WERI-Rb-1 (cell line): Measurements from ENCODE around the gene DDX11.
"Not testable (repeated sequence)": the region's sequence is repeated elsewhere in the genome, so short reads cannot be mapped to it uniquely, and the experiment has no call there.

Source experiments
- DNase-seq: peaks from one replicate; pipeline ENCODE4 v3.0.0-alpha.2; 2020
- H3K27ac ChIP-seq: fragments of 250-450 bp; sonication (Bioruptor Pico); 2 replicates; pipeline ENCODE4 v1.5.1; 2020; ENCODE audit warnings: mild to moderate bottlenecking, moderate library complexity
- H3K27me3 ChIP-seq: fragments of 250-450 bp; sonication (Bioruptor Pico); 2 replicates; pipeline ENCODE4 v1.5.1; 2021; ENCODE audit warnings: mild to moderate bottlenecking, low read depth, moderate library complexity; ENCODE audit not compliant: insufficient read depth, severe bottlenecking
- H3K36me3 ChIP-seq: fragments of 250-450 bp; sonication (Bioruptor Pico); 2 replicates; pipeline ENCODE4 v1.5.1; 2020; ENCODE audit warnings: mild to moderate bottlenecking, moderate library complexity
- H3K4me3 ChIP-seq: 2 replicates; pipeline ENCODE4 v1.5.1; 2011; ENCODE audit warnings: low read depth, mild to moderate bottlenecking, control low read depth, low read length
- H3K9me3 ChIP-seq: fragments of 250-450 bp; sonication (Bioruptor Pico); 2 replicates; pipeline ENCODE4 v1.5.1; 2021; ENCODE audit warnings: mild to moderate bottlenecking, moderate library complexity; ENCODE audit not compliant: severe bottlenecking
- TF ChIP-seq, protein P1 (sequence below): IDR thresholded peaks from 2 replicates; pipeline ENCODE4 v1.5.1; 2011; ENCODE audit warnings: low read depth, mild to moderate bottlenecking, control low read depth, inconsistent platforms, low read length

The DDX11 gene

DNA sequence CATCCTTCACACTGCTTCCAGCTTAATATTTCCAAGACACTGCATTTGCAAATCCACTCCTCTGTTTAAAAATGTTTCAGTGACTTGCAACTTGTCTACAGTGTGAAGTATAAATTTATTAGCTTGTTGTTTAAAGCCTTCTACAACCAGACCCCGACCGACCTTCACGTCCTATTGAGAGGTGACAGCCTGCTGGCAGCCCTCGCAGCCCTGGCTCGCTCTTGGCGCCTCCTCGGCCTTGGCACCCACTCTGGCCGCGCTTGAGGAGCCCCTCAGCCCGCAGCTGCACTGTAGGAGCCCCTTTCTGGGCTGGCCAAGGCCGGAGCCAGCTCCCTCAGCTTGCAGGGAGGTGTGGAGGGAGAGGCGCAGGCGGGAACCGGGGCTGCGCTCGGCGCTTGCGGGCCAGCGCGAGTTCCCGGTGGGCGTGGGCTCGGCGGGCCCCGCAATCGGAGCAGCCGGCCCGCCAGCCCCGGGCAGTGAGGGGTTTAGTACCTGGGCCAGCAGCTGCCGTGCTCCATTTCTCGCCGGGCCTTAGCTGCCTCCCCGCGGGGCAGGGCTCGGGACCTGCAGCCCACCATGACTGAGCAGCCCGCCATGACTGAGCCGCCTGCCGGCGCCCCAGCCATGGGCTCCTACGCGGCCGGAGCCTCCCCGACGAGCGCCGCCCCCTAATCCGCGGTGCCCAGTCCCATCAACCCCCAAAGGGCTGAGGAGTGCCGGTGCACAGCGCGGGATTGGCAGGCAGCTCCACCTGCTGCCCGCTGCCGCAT, 2.5 kb upstream of the DDX11 start:
- H3K9me3 ChIP-seq, H3K27me3 ChIP-seq, DNase-seq, H3K36me3 ChIP-seq, H3K4me3 ChIP-seq, H3K27ac ChIP-seq: not testable (repeated sequence)

DNA sequence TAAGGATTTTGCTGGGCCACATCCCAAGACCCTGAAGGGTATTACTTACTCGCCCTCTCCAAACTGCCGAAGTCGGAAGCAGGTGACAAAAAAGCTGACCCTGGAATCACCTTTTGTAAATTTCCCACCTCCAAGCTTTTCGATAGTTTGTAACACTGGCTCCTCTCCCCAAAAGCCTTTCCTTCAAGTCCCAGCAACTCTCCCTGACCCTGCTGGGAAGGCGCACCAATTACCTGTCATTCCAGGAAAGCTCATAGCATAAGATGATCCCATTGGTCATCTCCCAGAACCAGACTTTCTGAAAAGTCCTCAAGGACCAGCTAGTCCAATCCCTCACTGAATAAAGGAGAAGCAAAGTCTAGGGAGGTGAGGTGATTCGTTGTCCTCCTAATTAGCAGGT, 698 bp upstream of the DDX11 start:
- H3K9me3 ChIP-seq, DNase-seq, H3K27me3 ChIP-seq, H3K27ac ChIP-seq, H3K36me3 ChIP-seq: not testable (repeated sequence)
- H3K4me3 ChIP-seq, result peak overlapping the region; percentile 84

DNA sequence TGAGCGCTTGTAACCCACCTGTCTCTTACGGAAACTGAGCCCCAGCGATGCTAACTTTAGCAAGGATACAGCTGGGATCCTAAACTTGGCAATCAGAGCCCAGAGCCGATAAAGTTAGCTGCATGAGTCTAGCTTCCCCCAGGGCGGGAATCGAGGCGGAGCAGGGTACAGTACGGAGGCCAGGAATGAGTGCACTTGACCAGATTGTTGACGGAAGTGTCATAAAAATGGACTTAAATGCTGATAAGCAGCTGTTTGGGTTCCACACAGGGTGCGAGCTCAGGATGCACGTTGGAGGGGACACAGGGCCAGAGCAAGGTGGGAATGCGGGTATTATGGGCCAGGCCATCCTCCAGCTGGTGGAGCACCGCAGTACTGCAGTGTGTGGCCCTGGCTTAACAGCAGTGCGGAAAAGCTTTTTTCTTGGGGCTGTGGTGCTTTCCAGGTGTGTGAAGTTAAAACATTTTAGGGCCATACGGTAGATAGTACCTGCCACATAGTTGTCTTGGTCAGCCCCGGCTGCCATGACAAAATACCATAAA, 744 bp downstream of the DDX11 start:
- Histone ChIP-seq H3K4me3 (peak overlapping the region; percentile 84), H3K27ac (peak overlapping the region; percentile 93)
- TF ChIP-seq, protein P1, sequence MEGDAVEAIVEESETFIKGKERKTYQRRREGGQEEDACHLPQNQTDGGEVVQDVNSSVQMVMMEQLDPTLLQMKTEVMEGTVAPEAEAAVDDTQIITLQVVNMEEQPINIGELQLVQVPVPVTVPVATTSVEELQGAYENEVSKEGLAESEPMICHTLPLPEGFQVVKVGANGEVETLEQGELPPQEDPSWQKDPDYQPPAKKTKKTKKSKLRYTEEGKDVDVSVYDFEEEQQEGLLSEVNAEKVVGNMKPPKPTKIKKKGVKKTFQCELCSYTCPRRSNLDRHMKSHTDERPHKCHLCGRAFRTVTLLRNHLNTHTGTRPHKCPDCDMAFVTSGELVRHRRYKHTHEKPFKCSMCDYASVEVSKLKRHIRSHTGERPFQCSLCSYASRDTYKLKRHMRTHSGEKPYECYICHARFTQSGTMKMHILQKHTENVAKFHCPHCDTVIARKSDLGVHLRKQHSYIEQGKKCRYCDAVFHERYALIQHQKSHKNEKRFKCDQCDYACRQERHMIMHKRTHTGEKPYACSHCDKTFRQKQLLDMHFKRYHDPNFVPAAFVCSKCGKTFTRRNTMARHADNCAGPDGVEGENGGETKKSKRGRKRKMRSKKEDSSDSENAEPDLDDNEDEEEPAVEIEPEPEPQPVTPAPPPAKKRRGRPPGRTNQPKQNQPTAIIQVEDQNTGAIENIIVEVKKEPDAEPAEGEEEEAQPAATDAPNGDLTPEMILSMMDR, result peak; percentile 37
- H3K9me3 ChIP-seq, H3K36me3 ChIP-seq, H3K27me3 ChIP-seq: not testable (repeated sequence)
- peak; percentile 45 for DNase-seq

DNA sequence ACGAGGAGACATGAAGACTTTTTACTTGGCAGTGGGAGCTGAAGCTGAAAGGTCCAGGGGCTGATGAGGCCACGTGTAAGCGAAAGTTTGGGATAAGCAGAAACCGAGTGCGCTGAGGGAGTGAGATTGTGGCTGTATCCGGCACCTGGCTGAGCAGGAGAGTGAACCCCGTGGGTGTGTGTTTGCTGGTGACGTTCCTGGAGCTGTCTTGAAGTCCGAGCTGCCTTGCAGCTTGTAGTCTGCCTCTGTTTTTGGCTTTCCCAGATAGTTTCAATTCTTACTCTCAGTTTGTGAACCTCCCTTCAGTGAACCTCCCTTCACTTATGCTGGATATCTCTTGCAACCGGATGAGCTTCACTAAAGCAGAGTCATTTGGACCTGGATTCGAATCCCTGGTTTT, 2.5 kb downstream of the DDX11 start:
- not testable (repeated sequence) for H3K4me3 ChIP-seq, DNase-seq, H3K36me3 ChIP-seq, H3K9me3 ChIP-seq, H3K27me3 ChIP-seq, H3K27ac ChIP-seq

DNA sequence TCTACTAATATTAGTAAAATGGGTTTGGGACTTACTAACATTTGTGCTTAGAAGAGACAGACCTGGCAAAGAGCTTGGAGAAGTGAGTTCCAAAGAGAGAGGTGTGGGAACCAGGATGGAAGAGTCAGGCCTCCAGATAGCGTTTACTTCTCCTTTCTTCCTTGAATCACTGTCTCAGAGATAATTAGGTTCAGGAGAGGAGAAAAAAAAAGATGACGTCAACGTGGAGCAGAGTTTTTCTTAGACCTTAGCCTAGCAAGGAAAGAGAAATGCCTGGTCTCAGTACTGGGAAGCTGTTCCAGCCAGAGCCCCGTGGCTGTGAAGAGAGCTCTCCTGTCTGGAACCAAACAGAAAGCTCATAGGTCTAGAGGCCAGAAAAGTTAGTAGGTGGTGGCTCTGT, 3.4 kb downstream of the DDX11 start:
- not testable (repeated sequence) for H3K9me3 ChIP-seq, H3K4me3 ChIP-seq, H3K27me3 ChIP-seq, H3K36me3 ChIP-seq, H3K27ac ChIP-seq, DNase-seq

DNA sequence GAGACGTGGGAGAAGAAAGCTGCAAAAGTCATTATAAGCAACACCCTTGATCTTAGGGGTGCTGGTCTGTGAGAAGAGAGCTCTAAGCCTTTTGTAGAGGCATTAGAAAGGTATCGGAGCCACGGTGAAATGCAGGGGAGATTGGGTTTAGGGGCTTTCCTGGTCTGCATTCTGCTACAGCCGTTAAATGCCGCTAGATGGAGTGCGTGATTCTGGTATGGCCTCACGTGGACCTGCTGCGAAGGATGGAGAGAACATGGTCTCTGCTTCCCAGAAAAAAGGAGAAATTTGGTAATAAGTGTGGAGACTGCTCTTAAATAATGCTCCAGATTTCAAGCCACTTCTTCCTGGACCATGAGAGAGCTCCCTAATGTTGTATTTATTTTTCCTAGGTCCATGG, 4.3 kb downstream of the DDX11 start:
- H3K27me3 ChIP-seq, DNase-seq, H3K36me3 ChIP-seq, H3K27ac ChIP-seq, H3K9me3 ChIP-seq, H3K4me3 ChIP-seq: not testable (repeated sequence)

DNA sequence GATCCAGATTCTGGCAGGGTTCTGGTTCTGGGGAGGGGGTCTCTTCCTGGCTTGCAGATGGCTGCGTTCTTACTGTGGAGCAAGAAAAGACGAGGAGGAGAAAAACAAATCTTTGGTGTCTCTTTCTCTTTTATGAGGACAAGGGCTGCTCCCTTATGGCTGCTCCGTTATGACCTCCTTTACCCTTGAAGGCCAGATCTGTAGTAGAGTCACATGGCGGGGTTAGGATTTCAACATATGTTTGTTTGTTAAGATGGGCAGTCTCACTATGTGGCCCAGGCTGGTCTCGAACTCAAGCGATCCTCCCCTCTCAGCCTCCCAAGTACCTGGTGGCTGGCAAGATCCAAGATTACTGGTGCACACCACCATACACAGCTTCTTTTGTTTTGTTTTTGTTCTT, 5.8 kb downstream of the DDX11 start:
- H3K27ac ChIP-seq, DNase-seq, H3K36me3 ChIP-seq, H3K4me3 ChIP-seq, H3K9me3 ChIP-seq, H3K27me3 ChIP-seq: not testable (repeated sequence)

DNA sequence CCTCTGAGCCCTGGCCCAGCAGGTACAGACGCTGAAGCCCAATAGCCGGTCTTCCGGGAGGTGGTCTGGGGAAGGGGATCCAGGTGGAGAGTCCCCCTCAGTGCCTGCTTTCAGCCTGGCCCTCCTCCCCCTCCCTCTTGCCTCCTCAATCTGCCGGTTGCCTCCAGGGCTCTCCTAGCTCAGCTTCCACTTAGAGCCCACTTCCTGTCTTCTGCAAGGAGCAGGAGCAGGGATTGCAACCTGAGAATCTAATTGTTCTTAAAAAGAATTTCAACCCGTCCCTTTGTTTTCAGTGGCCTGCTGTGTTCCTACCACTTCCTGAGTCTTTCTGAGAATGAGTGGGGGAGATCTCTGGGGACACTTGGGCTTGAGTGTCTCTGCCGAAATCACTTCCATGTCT, 6.6 kb downstream of the DDX11 start:
- H3K4me3 ChIP-seq, H3K27me3 ChIP-seq, H3K36me3 ChIP-seq, H3K9me3 ChIP-seq, DNase-seq, H3K27ac ChIP-seq: not testable (repeated sequence)

DNA sequence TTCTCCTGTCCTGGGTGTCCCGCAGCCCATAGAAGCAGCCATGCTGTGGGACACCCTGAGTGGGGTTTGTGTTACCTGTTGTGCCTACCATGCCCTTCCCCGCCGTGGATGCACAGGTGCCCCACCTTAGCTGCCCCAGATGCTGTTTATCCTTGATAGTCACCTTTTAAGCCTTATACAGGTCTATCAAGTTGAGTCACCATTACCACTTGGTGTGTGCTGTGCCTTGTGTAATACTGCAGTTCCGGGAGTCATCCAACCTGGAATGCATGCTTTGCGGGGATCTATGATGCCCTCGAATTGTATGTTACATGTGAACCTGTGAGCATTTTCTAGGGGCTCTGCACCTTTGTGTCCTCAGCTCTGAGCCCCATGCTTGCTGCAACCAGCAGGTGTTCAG, 7.6 kb downstream of the DDX11 start:
- not testable (repeated sequence) for H3K27me3 ChIP-seq, DNase-seq, H3K4me3 ChIP-seq, H3K36me3 ChIP-seq, H3K9me3 ChIP-seq, H3K27ac ChIP-seq

DNA sequence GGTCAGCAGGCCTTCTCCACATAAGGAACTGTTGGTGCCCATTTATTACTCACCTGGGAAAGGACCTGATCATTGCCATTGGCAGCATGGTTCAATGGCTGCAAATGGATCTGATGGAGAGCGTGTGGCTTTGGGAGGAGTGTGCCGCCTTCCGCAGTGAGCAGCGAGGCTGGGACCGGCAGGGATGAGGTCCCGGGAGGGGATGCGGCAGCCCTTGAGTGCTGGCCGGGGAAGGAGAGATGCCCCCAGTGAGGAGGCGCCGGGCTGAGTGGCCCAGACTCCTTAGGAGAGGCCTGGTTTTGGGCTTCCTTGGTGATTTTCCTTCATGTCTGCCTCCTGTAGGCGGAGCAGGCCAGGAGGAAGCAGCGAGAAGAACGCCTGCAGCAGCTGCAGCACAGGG, 10.6 kb downstream of the DDX11 start:
- H3K9me3 ChIP-seq, H3K36me3 ChIP-seq, DNase-seq, H3K27me3 ChIP-seq, H3K4me3 ChIP-seq, H3K27ac ChIP-seq: not testable (repeated sequence)

DNA sequence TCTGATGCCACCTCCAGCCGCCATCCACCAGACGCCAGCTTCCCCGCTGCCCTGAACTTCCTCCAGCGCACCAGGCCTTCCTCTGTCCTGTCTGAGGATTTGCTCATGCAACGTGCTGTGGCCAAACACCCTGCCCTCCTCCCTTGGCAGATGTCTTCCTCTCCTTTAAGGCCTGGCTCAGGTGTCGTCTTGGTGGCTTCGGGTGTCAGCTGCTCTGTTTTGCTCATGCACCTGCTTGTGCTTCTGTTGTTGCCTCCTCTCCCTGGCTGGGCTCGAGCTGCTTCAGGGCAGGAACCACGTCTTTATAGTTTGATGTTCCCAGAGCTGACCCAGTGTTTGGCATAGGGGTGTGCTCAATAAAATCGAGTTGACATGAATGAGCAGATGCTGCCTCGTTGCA, 12.4 kb downstream of the DDX11 start:
- H3K9me3 ChIP-seq, H3K27me3 ChIP-seq, H3K36me3 ChIP-seq, H3K27ac ChIP-seq, DNase-seq, H3K4me3 ChIP-seq: not testable (repeated sequence)

DNA sequence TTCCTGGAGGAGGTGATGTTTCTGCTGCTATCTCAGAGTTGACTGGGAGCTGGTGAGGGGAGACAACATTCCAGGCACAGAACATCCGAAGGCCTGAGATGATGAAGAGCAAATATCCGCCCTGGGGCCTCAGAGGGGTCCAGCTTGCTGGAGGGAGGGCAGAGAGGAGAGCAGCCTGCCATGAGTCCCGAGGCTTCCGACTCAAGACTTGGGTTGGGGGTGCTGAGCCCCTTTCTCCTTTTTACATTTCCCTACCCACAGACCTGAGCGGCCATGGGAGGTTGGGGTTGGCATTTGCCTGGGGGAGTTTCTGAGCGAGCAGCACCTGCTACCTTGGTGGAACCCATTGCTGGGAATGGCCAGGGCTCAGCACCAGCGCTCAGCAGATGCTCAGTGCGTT, 13.8 kb downstream of the DDX11 start:
- not testable (repeated sequence) for H3K27me3 ChIP-seq, H3K27ac ChIP-seq, H3K4me3 ChIP-seq, DNase-seq, H3K9me3 ChIP-seq
- H3K36me3 ChIP-seq, result peaks cover 11% of the 10 kb centered on the region

DNA sequence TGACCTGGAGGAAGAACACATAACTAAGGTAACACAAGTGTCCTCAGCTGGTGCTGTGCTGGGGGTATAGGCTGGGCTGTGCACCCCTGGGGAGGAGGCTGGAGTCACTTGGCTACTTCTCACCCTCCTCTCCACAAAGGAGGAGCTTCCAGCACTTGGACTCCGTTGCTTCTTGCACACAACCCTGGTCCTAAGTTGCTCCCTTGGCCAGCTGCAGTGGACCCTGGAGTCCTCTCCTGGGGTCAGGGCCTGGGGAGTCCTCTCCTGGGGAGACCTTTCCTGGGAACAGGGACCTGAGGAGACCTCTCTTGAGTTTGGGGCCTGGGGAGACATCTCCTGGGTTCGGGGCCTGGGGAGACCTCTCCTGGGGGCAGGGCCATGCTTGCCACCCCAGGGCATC, 14.3 kb downstream of the DDX11 start:
- peaks cover 13% of the 10 kb centered on the region for H3K36me3 ChIP-seq
- not testable (repeated sequence) for DNase-seq, H3K9me3 ChIP-seq

More for the DNA sequence above, 14.3 kb downstream of the DDX11 start:
- H3K27ac ChIP-seq, H3K4me3 ChIP-seq, H3K27me3 ChIP-seq: not testable (repeated sequence)
